ENCODE results near the gene SLC39A7.
A peak's percentile ranks its signal among the peaks of the same experiment; 100 is the strongest.

GRCh38 chr6:33247977-33248642 is 47.4 kb downstream of the SLC39A7 start:
- peak; percentile 95 to 98 (median 97) for TF ChIP-seq CTCF (IDR thresholded peaks at IDR 0.05)
- no peak for TF ChIP-seq EP300 (IDR thresholded peaks at IDR 0.05)
